ENCODE data around the gene KCNJ16.

- no peak for TF ChIP-seq CTCF (IDR thresholded peaks at IDR 0.05; ENCODE audit: low read depth, low read length)
- TF ChIP-seq POLR2A (IDR thresholded peaks at IDR 0.05; ENCODE audit: extremely low read depth, insufficient read length) = no peak
- TF ChIP-seq, protein P1, sequence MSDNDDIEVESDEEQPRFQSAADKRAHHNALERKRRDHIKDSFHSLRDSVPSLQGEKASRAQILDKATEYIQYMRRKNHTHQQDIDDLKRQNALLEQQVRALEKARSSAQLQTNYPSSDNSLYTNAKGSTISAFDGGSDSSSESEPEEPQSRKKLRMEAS (IDR thresholded peaks at IDR 0.05; ENCODE audit: low read depth, low read length) = no peak
- TF ChIP-seq MYC (IDR thresholded peaks at IDR 0.05; ENCODE audit: low read depth, low read length) = no peak
Measured at GRCh38 chr17:70041061-70041460, 34.0 kb upstream of the KCNJ16 start.

Measured in NB4 (cell line).